ENCODE measurements around the gene DUSP5.
A peak's percentile ranks its signal among the peaks of the same experiment; 100 is the strongest.

Gene DUSP5

GRCh38 chr10:110548002-110548401 lies 50.3 kb downstream of the DUSP5 start:
- DNase-seq: no peak

- DNase-seq: no peak
Measured at GRCh38 chr10:110549211-110549610, 51.5 kb downstream of the DUSP5 start.

- no peak for DNase-seq
Measured at GRCh38 chr10:110553905-110554304, 56.2 kb downstream of the DUSP5 start.

- no peak for DNase-seq
Measured at GRCh38 chr10:110556296-110556695, 58.6 kb downstream of the DUSP5 start.

GRCh38 chr10:110556969-110557601 lies 59.4 kb downstream of the DUSP5 start:
- peak; percentile 4 to 57 (median 26) for DNase-seq

- no peak for DNase-seq
Measured at GRCh38 chr10:110558041-110558440, 60.3 kb downstream of the DUSP5 start.

- no peak for DNase-seq
Measured at GRCh38 chr10:110560012-110560411, 62.3 kb downstream of the DUSP5 start.
